Neural progenitor cell (in vitro differentiated cells): ENCODE measurements around the gene NOPCHAP1. TPM values are rescaled to one million over a fixed set of nuclear protein-coding genes. Genes with fewer than 3 reads are reported as not detected.
"Not testable (repeated sequence)": the region's sequence is repeated elsewhere in the genome, so short reads cannot be mapped to it uniquely, and the experiment has no call there.

Experiments
- DNase-seq: peaks from one replicate; pipeline ENCODE4 v3.0.0-alpha.2; 2016; ENCODE audit warnings: low spot score
- H2AFZ ChIP-seq: fragments of 200-600 bp; sonication (generic); replicated peaks from 2 replicates; pipeline ENCODE4 v1.6.1; 2016; ENCODE audit warnings: antibody characterized with exemption
- H3F3A ChIP-seq: fragments of 200-600 bp; sonication (generic); 2 replicates; pipeline ENCODE4 v1.6.1; 2016; ENCODE audit warnings: antibody characterized with exemption, low read depth
- H3K27ac ChIP-seq: fragments of 200-600 bp; sonication (generic); 2 replicates; pipeline ENCODE4 v1.5.1; 2016; ENCODE audit warnings: mild to moderate bottlenecking
- H3K27me3 ChIP-seq: fragments of 200-600 bp; sonication (generic); 2 replicates; pipeline ENCODE4 v1.6.1; 2016; ENCODE audit warnings: mild to moderate bottlenecking, moderate library complexity
- H3K36me3 ChIP-seq: fragments of 200-600 bp; sonication (generic); 2 replicates; pipeline ENCODE4 v1.5.1; 2016
- H3K4me1 ChIP-seq: fragments of 200-600 bp; sonication (generic); 2 replicates; pipeline ENCODE4 v1.6.1; 2016; ENCODE audit warnings: mixed run types
- H3K4me2 ChIP-seq: fragments of 200-600 bp; sonication (generic); 2 replicates; pipeline ENCODE4 v1.6.1; 2016
- H3K4me3 ChIP-seq: fragments of 200-600 bp; sonication (generic); 2 replicates; pipeline ENCODE4 v1.5.1; 2016
- H3K79me2 ChIP-seq: fragments of 200-600 bp; sonication (generic); 2 replicates; pipeline ENCODE4 v1.6.1; 2016; ENCODE audit warnings: low read depth
- H3K9ac ChIP-seq: fragments of 200-600 bp; sonication (generic); 2 replicates; pipeline ENCODE4 v1.6.1; 2016
- H3K9me3 ChIP-seq: fragments of 200-600 bp; sonication (generic); 2 replicates; pipeline ENCODE4 v1.5.1; 2016; ENCODE audit warnings: low read depth
- H4K20me1 ChIP-seq: fragments of 200-600 bp; sonication (generic); 2 replicates; pipeline ENCODE4 v1.6.1; 2016; ENCODE audit warnings: low read depth
- H3K27ac Mint-ChIP-seq: 3 replicates; pipeline ENCODE4 v1.8.0; 2021; ENCODE audit warnings: mixed read lengths
- H3K27me3 Mint-ChIP-seq: 2 replicates; pipeline ENCODE4 v1.8.0; 2022; ENCODE audit warnings: low read depth, mild to moderate bottlenecking, inconsistent platforms, moderate library complexity, mixed read lengths; ENCODE audit not compliant: insufficient read depth
- H3K36me3 Mint-ChIP-seq: 3 replicates; pipeline ENCODE4 v1.8.0; 2021; ENCODE audit warnings: mixed read lengths
- H3K4me1 Mint-ChIP-seq: 3 replicates; pipeline ENCODE4 v1.8.0; 2021; ENCODE audit warnings: mixed read lengths
- H3K4me3 Mint-ChIP-seq: 3 replicates; pipeline ENCODE4 v1.8.0; 2021; ENCODE audit warnings: mild to moderate bottlenecking, moderate library complexity, mixed read lengths
- H3K9me3 Mint-ChIP-seq: 3 replicates; pipeline ENCODE4 v1.8.0; 2020; ENCODE audit warnings: mixed read lengths
- CTCF ChIP-seq: fragments of 200-600 bp; sonication (generic); IDR thresholded peaks from 2 replicates; pipeline ENCODE4 v1.5.1; 2017; ENCODE audit warnings: antibody characterized with exemption, mild to moderate bottlenecking
- EZH2 ChIP-seq: fragments of 200-600 bp; sonication (generic); IDR thresholded peaks from 2 replicates; pipeline ENCODE4 v1.6.1; 2017; ENCODE audit warnings: antibody characterized with exemption, mild to moderate bottlenecking, moderate library complexity
- EZH2phosphoT487 ChIP-seq: fragments of 200-600 bp; sonication (generic); IDR thresholded peaks from 2 replicates; pipeline ENCODE4 v1.6.1; 2017; ENCODE audit warnings: antibody characterized with exemption
- total RNA-seq: library from RNA; depleted of rRNA; stranded (reverse); fragments of >200 nt; gene quantifications from 2 replicates; pipeline ENCODE4 v1.2.3, GENCODE V29; 2015; ENCODE audit warnings: low replicate concordance

Gene NOPCHAP1
- total RNA-seq, 1 donor from 2014 or later: 8.6 TPM

GRCh38 chr12:104941454-104941853 is 44.7 kb upstream of the NOPCHAP1 start:
- no peaks in the 10 kb centered on the region for H3K27me3 Mint-ChIP-seq
- H3K4me1 Mint-ChIP-seq: no peaks in the 10 kb centered on the region
- no peak overlapping the region for H3K4me3 Mint-ChIP-seq
- no peak overlapping the region for H3K27ac ChIP-seq
- no peaks in the 10 kb centered on the region for H3K4me1 ChIP-seq
- no peaks in the 10 kb centered on the region for H3K79me2 ChIP-seq
- H3K9me3 ChIP-seq: no peaks in the 10 kb centered on the region
- no peak for DNase-seq
- H3K36me3 Mint-ChIP-seq: no peaks in the 10 kb centered on the region
- H2AFZ ChIP-seq: no peak overlapping the region
- no peaks in the 10 kb centered on the region for H3K36me3 ChIP-seq
- no peak overlapping the region for H3K27ac Mint-ChIP-seq
- TF ChIP-seq CTCF (no peak), EZH2 (no peak), EZH2phosphoT487 (no peak)
- H4K20me1 ChIP-seq: no peaks in the 10 kb centered on the region
- no peak overlapping the region for H3K4me3 ChIP-seq
- H3K4me2 ChIP-seq: no peak overlapping the region
- no peak overlapping the region for H3K9ac ChIP-seq
- H3K9me3 Mint-ChIP-seq: peaks cover 18% of the 10 kb centered on the region
- no peaks in the 10 kb centered on the region for H3K27me3 ChIP-seq
- no peaks in the 10 kb centered on the region for H3F3A ChIP-seq

GRCh38 chr12:104942075-104942474 is 44.0 kb upstream of the NOPCHAP1 start:
- Histone ChIP-seq H3K4me3 (no peak overlapping the region), H3K27ac (no peak overlapping the region), H3K9ac (no peak overlapping the region), H3K4me1 (no peaks in the 10 kb centered on the region), H3K27me3 (no peaks in the 10 kb centered on the region), H4K20me1 (no peaks in the 10 kb centered on the region), H3F3A (no peaks in the 10 kb centered on the region), H3K9me3 (no peaks in the 10 kb centered on the region), H3K4me2 (no peak overlapping the region), H3K79me2 (no peaks in the 10 kb centered on the region), H3K36me3 (no peaks in the 10 kb centered on the region), H2AFZ (no peak overlapping the region)
- no peak for TF ChIP-seq EZH2phosphoT487
- no peak for TF ChIP-seq CTCF
- no peak for TF ChIP-seq EZH2
- Mint-ChIP-seq H3K27me3 (no peaks in the 10 kb centered on the region), H3K4me3 (no peak overlapping the region), H3K36me3 (no peaks in the 10 kb centered on the region), H3K9me3 (peaks cover 18% of the 10 kb centered on the region), H3K4me1 (no peaks in the 10 kb centered on the region), H3K27ac (no peak overlapping the region)
- DNase-seq: no peak

- not testable (repeated sequence) for H3K79me2 ChIP-seq, DNase-seq, H3K9me3 ChIP-seq, H3K4me2 ChIP-seq, H3K4me3 ChIP-seq, H3K4me1 Mint-ChIP-seq, H4K20me1 ChIP-seq, H3K36me3 ChIP-seq, H3K36me3 Mint-ChIP-seq, H3K4me3 Mint-ChIP-seq, H3K27me3 ChIP-seq, H3K27ac ChIP-seq, H3K27ac Mint-ChIP-seq, H3F3A ChIP-seq, H2AFZ ChIP-seq, H3K4me1 ChIP-seq, H3K27me3 Mint-ChIP-seq, H3K9ac ChIP-seq
- peaks cover 18% of the 10 kb centered on the region for H3K9me3 Mint-ChIP-seq
Measured at GRCh38 chr12:104943401-104943800, 42.7 kb upstream of the NOPCHAP1 start.

- H3K9me3 ChIP-seq: no peaks in the 10 kb centered on the region
- no peak overlapping the region for H3K4me2 ChIP-seq
- Mint-ChIP-seq H3K9me3 (peaks cover 18% of the 10 kb centered on the region), H3K27ac (no peak overlapping the region), H3K4me3 (no peak overlapping the region), H3K36me3 (no peaks in the 10 kb centered on the region), H3K27me3 (no peaks in the 10 kb centered on the region), H3K4me1 (no peaks in the 10 kb centered on the region)
- no peaks in the 10 kb centered on the region for H4K20me1 ChIP-seq
- no peak overlapping the region for H3K9ac ChIP-seq
- H3K4me3 ChIP-seq: no peak overlapping the region
- no peak for DNase-seq
- no peaks in the 10 kb centered on the region for H3K27me3 ChIP-seq
- H3K79me2 ChIP-seq: no peaks in the 10 kb centered on the region
- H3K36me3 ChIP-seq: no peaks in the 10 kb centered on the region
- no peak overlapping the region for H3K27ac ChIP-seq
- TF ChIP-seq EZH2phosphoT487 (no peak), EZH2 (no peak), CTCF (no peak)
- H3F3A ChIP-seq: no peaks in the 10 kb centered on the region
- H2AFZ ChIP-seq: no peak overlapping the region
- H3K4me1 ChIP-seq: no peaks in the 10 kb centered on the region
Measured at GRCh38 chr12:104944252-104944651, 41.9 kb upstream of the NOPCHAP1 start.

GRCh38 chr12:104948716-104949115 is 37.4 kb upstream of the NOPCHAP1 start:
- not testable (repeated sequence) for H2AFZ ChIP-seq

More at GRCh38 chr12:104948716-104949115, 37.4 kb upstream of the NOPCHAP1 start:
- H3F3A ChIP-seq, H3K36me3 ChIP-seq, H3K27ac Mint-ChIP-seq, H3K27ac ChIP-seq, H3K4me3 Mint-ChIP-seq, H3K9ac ChIP-seq, H3K27me3 ChIP-seq, H3K4me1 Mint-ChIP-seq, H3K36me3 Mint-ChIP-seq, DNase-seq, H3K4me1 ChIP-seq, H3K4me3 ChIP-seq, H3K79me2 ChIP-seq, H3K4me2 ChIP-seq, H3K9me3 Mint-ChIP-seq, H3K27me3 Mint-ChIP-seq, H4K20me1 ChIP-seq, H3K9me3 ChIP-seq: not testable (repeated sequence)
